Measurements from ENCODE around the gene CSPG4. TPM values are rescaled to one million over a fixed set of nuclear protein-coding genes. Genes with fewer than 3 reads are reported as not detected.
"Not testable (repeated sequence)": the region's sequence is repeated elsewhere in the genome, so short reads cannot be mapped to it uniquely, and the experiment has no call there.

The CSPG4 gene
- total RNA-seq, 1 donor from 2014 or later: 0.07 TPM

- H3K4me2 ChIP-seq; H3K9me3 Mint-ChIP-seq; H3K4me3 ChIP-seq; H3K36me3 ChIP-seq; H3K9me3 ChIP-seq (ENCODE audit: low read depth); H3K4me3 Mint-ChIP-seq; H3K27me3 ChIP-seq; H4K20me1 ChIP-seq (ENCODE audit: low read depth); H3K4me1 ChIP-seq; H3K27ac ChIP-seq; H3F3A ChIP-seq (ENCODE audit: low read depth); H3K36me3 Mint-ChIP-seq; H2AFZ ChIP-seq (replicated peaks); H3K79me2 ChIP-seq (ENCODE audit: low read depth); H3K27ac Mint-ChIP-seq; H3K9ac ChIP-seq; DNase-seq (ENCODE audit: low spot score): not testable (repeated sequence)
- H3K4me1 Mint-ChIP-seq: peaks cover 19% of the 10 kb centered on the region
- H3K27me3 Mint-ChIP-seq (ENCODE audit: insufficient read depth, low read depth): peaks cover 13% of the 10 kb centered on the region
Measured at GRCh38 chr15:75699517-75699916, 13.1 kb downstream of the CSPG4 start.

- not testable (repeated sequence) for H3K9me3 Mint-ChIP-seq; H3K79me2 ChIP-seq (ENCODE audit: low read depth); H3K36me3 ChIP-seq; H3K9ac ChIP-seq; H3F3A ChIP-seq (ENCODE audit: low read depth); H2AFZ ChIP-seq (replicated peaks); H3K4me2 ChIP-seq; H3K4me3 ChIP-seq; H3K36me3 Mint-ChIP-seq; H3K4me3 Mint-ChIP-seq; H3K9me3 ChIP-seq (ENCODE audit: low read depth); H4K20me1 ChIP-seq (ENCODE audit: low read depth); DNase-seq (ENCODE audit: low spot score); H3K27me3 ChIP-seq; H3K27ac ChIP-seq
- Mint-ChIP-seq H3K4me1 (peaks cover 29% of the 10 kb centered on the region), H3K27ac (peak overlapping the region; percentile 67), H3K27me3 (ENCODE audit: insufficient read depth, low read depth) (peaks cover 13% of the 10 kb centered on the region)
- peaks cover 22% of the 10 kb centered on the region for H3K4me1 ChIP-seq
Measured at GRCh38 chr15:75697974-75698747, 14.5 kb downstream of the CSPG4 start.

GRCh38 chr15:75697523-75697922, 15.1 kb downstream of the CSPG4 start:
- H3K4me1 ChIP-seq: peaks cover 22% of the 10 kb centered on the region
- Mint-ChIP-seq H3K27ac (peak overlapping the region; percentile 67), H3K36me3 (no peaks in the 10 kb centered on the region), H3K4me1 (peaks cover 30% of the 10 kb centered on the region), H3K9me3 (no peaks in the 10 kb centered on the region), H3K4me3 (no peak overlapping the region), H3K27me3 (ENCODE audit: insufficient read depth, low read depth) (peaks cover 13% of the 10 kb centered on the region)
- H3F3A ChIP-seq (ENCODE audit: low read depth): peaks cover 3% of the 10 kb centered on the region
- H3K27ac ChIP-seq: no peak overlapping the region
- no peak overlapping the region for H3K4me2 ChIP-seq
- H3K4me3 ChIP-seq: no peak overlapping the region
- H3K9me3 ChIP-seq (ENCODE audit: low read depth): no peaks in the 10 kb centered on the region
- no peak overlapping the region for H3K9ac ChIP-seq
- no peaks in the 10 kb centered on the region for H4K20me1 ChIP-seq (ENCODE audit: low read depth)
- H3K27me3 ChIP-seq: no peaks in the 10 kb centered on the region
- H3K79me2 ChIP-seq (ENCODE audit: low read depth): no peaks in the 10 kb centered on the region
- H2AFZ ChIP-seq (replicated peaks): no peak overlapping the region
- no peaks in the 10 kb centered on the region for H3K36me3 ChIP-seq
- no peak for DNase-seq (ENCODE audit: low spot score)
- TF ChIP-seq CTCF (IDR thresholded peaks at IDR 0.05) (no peak), EZH2phosphoT487 (IDR thresholded peaks at IDR 0.05) (no peak), EZH2 (IDR thresholded peaks at IDR 0.05) (no peak)

GRCh38 chr15:75696854-75697259, 15.8 kb downstream of the CSPG4 start:
- H2AFZ ChIP-seq (replicated peaks): no peak overlapping the region

More at GRCh38 chr15:75696854-75697259, 15.8 kb downstream of the CSPG4 start:
- Histone ChIP-seq H3K4me3 (no peak overlapping the region), H4K20me1 (ENCODE audit: low read depth) (no peaks in the 10 kb centered on the region), H3F3A (ENCODE audit: low read depth) (peaks cover 3% of the 10 kb centered on the region), H3K9me3 (ENCODE audit: low read depth) (no peaks in the 10 kb centered on the region), H3K9ac (no peak overlapping the region), H3K79me2 (ENCODE audit: low read depth) (no peaks in the 10 kb centered on the region), H3K36me3 (no peaks in the 10 kb centered on the region), H3K4me1 (peaks cover 22% of the 10 kb centered on the region), H3K27me3 (no peaks in the 10 kb centered on the region), H3K4me2 (no peak overlapping the region), H3K27ac (no peak overlapping the region)
- peaks cover 9% of the 10 kb centered on the region for H3K27me3 Mint-ChIP-seq (ENCODE audit: insufficient read depth, low read depth)
- no peaks in the 10 kb centered on the region for H3K9me3 Mint-ChIP-seq
- no peak overlapping the region for H3K27ac Mint-ChIP-seq
- no peaks in the 10 kb centered on the region for H3K36me3 Mint-ChIP-seq
- TF ChIP-seq EZH2phosphoT487 (IDR thresholded peaks at IDR 0.05): no peak
- TF ChIP-seq EZH2 (IDR thresholded peaks at IDR 0.05): no peak
- no peak for TF ChIP-seq CTCF (IDR thresholded peaks at IDR 0.05)
- H3K4me1 Mint-ChIP-seq: peaks cover 34% of the 10 kb centered on the region
- no peak for DNase-seq (ENCODE audit: low spot score)
- no peak overlapping the region for H3K4me3 Mint-ChIP-seq
